ENCODE results near the gene OVCA2.

OVCA2 gene

GRCh38 chr17:2090804-2091534 is 49.1 kb downstream of the OVCA2 start:
- DNase-seq: no peak

GRCh38 chr17:2092253-2092652 is 50.4 kb downstream of the OVCA2 start:
- DNase-seq: no peak
